Stimulated activated CD8-positive, alpha-beta memory T cell treated with anti-CD3 and anti-CD28 coated beads, Interleukin-4, amount 100 ng/mL, for 48 hours (primary cell): ENCODE data around the gene THG1L.
"Not testable (repeated sequence)": the region's sequence is repeated elsewhere in the genome, so short reads cannot be mapped to it uniquely, and the experiment has no call there.

Source experiments
- DNase-seq: peaks from one replicate; pipeline ENCODE4 v3.0.0-alpha.2; 2020

The THG1L gene

GRCh38 chr5:157731272-157732129 lies at the start of gene THG1L:
TSS of gene THG1L (plus strand) at chr5:157731420. CDS start at chr5:157731441, 21 bp downstream.
- peak; percentile 100 for DNase-seq

GRCh38 chr5:157682257-157682656 lies 49.0 kb upstream of the THG1L start:
- DNase-seq: no peak

- DNase-seq: not testable (repeated sequence)
These were observed 44.7 kb upstream of the THG1L start for GRCh38 chr5:157686276-157687197.

- no peak for DNase-seq
These were observed 44.0 kb upstream of the THG1L start for GRCh38 chr5:157687198-157687554.

- DNase-seq: peak; percentile 54
These were observed 41.1 kb upstream of the THG1L start for GRCh38 chr5:157689942-157690689.

GRCh38 chr5:157690690-157691433 lies 40.4 kb upstream of the THG1L start:
- no peak for DNase-seq

- DNase-seq: not testable (repeated sequence)
These were observed 37.4 kb upstream of the THG1L start for GRCh38 chr5:157693816-157694215.

- not testable (repeated sequence) for DNase-seq
These were observed 35.1 kb upstream of the THG1L start for GRCh38 chr5:157696154-157696553.

GRCh38 chr5:157698674-157699073 lies 32.5 kb upstream of the THG1L start:
- DNase-seq: not testable (repeated sequence)

GRCh38 chr5:157703736-157704135 lies 27.5 kb upstream of the THG1L start:
- no peak for DNase-seq

- no peak for DNase-seq
These were observed 22.4 kb upstream of the THG1L start for GRCh38 chr5:157708866-157709265.

GRCh38 chr5:157709346-157709745 lies 21.9 kb upstream of the THG1L start:
- no peak for DNase-seq

GRCh38 chr5:157710431-157710830 lies 20.8 kb upstream of the THG1L start:
- no peak for DNase-seq

- no peak for DNase-seq
These were observed 20.3 kb upstream of the THG1L start for GRCh38 chr5:157710882-157711281.

GRCh38 chr5:157713830-157714595 lies 17.2 kb upstream of the THG1L start:
- DNase-seq: no peak

- no peak for DNase-seq
These were observed 16.7 kb upstream of the THG1L start for GRCh38 chr5:157714596-157714864.

- no peak for DNase-seq
These were observed 12.7 kb upstream of the THG1L start for GRCh38 chr5:157718519-157718918.

- DNase-seq: no peak
These were observed 12.0 kb upstream of the THG1L start for GRCh38 chr5:157719245-157719644.

- DNase-seq: no peak
These were observed 10.1 kb upstream of the THG1L start for GRCh38 chr5:157721159-157721558.

- DNase-seq: not testable (repeated sequence)
These were observed 8.3 kb upstream of the THG1L start for GRCh38 chr5:157722895-157723294.

- DNase-seq: not testable (repeated sequence)
These were observed 4.6 kb upstream of the THG1L start for GRCh38 chr5:157726607-157727006.

- not testable (repeated sequence) for DNase-seq
These were observed 3.4 kb upstream of the THG1L start for GRCh38 chr5:157727858-157728257.
